HepG2 (cell line): ENCODE data around the gene B3GNT7. TPM values are rescaled to one million over a fixed set of nuclear protein-coding genes. Genes with fewer than 3 reads are reported as not detected.

ENCODE experiments used
- ARID4A ChIP-seq: sonication (generic); formaldehyde crosslinking; IDR thresholded peaks from 2 replicates; pipeline ENCODE4 v1.5.0; 2020; ENCODE audit warnings: mild to moderate bottlenecking, missing genetic modification reagents, borderline replicate concordance
- ESRRA ChIP-seq: sonication (generic); formaldehyde crosslinking; IDR thresholded peaks from 2 replicates; pipeline ENCODE4 v1.5.1; 2020; ENCODE audit warnings: mild to moderate bottlenecking, low read depth, missing genetic modification reagents
- HDAC1 ChIP-seq: sonication (generic); formaldehyde crosslinking; IDR thresholded peaks from 2 replicates; pipeline ENCODE4 v1.5.1; 2020; ENCODE audit warnings: mild to moderate bottlenecking, missing genetic modification reagents
- HMG20B ChIP-seq: conservative IDR thresholded peaks from 2 replicates; pipeline ENCODE4 v1.6.1; 2016; ENCODE audit warnings: missing genetic modification reagents, missing compliant biosample characterization
- NRL ChIP-seq: sonication (generic); formaldehyde crosslinking; IDR thresholded peaks from 2 replicates; pipeline ENCODE4 v1.5.0; 2020; ENCODE audit warnings: missing genetic modification reagents, mild to moderate bottlenecking, moderate library complexity, borderline replicate concordance
- PPARG ChIP-seq: conservative IDR thresholded peaks from 2 replicates; pipeline ENCODE4 v1.6.1; 2016; ENCODE audit warnings: missing biosample characterization, missing genetic modification reagents
- RBAK ChIP-seq: sonication (generic); formaldehyde crosslinking; IDR thresholded peaks from 2 replicates; pipeline ENCODE4 v1.5.1; 2020; ENCODE audit warnings: mild to moderate bottlenecking, missing genetic modification reagents
- TEAD3 ChIP-seq: optimal IDR thresholded peaks from 2 replicates; pipeline ENCODE3; 2016; ENCODE audit warnings: borderline replicate concordance
- THRA ChIP-seq: sonication (generic); formaldehyde crosslinking; IDR thresholded peaks from 2 replicates; pipeline ENCODE4 v1.4.0; 2020; ENCODE audit warnings: missing genetic modification reagents, borderline replicate concordance
- ZBTB10 ChIP-seq: sonication (generic); formaldehyde crosslinking; IDR thresholded peaks from 2 replicates; pipeline ENCODE4 v1.4.0; 2020; ENCODE audit warnings: missing genetic modification reagents, borderline replicate concordance
- ZMYM4 ChIP-seq: sonication (generic); formaldehyde crosslinking; IDR thresholded peaks from 2 replicates; pipeline ENCODE4 v1.8.1; 2023; ENCODE audit warnings: mild to moderate bottlenecking, missing genetic modification reagents
- ZNF263 ChIP-seq: sonication (generic); formaldehyde crosslinking; IDR thresholded peaks from 2 replicates; pipeline ENCODE4 v1.4.0; 2020; ENCODE audit warnings: missing genetic modification reagents
- ZNF331 ChIP-seq: sonication (generic); formaldehyde crosslinking; IDR thresholded peaks from 2 replicates; pipeline ENCODE4 v1.4.0; 2020; ENCODE audit warnings: missing genetic modification reagents
- ZNF547 ChIP-seq: sonication (generic); formaldehyde crosslinking; IDR thresholded peaks from 2 replicates; pipeline ENCODE4 v1.5.1; 2020; ENCODE audit warnings: mild to moderate bottlenecking, missing genetic modification reagents
- polyA plus RNA-seq, 8 experiments: library from polyadenylated mRNA; depleted of rRNA in 3 of 8; stranded (reverse) in 7 of 8; unstranded in 1 of 8; fragments of >200 nt; fragmentation: Illumina TruSeq in 4 of 8; extraction: Trizol in 4 of 8; gene quantifications; 2 replicates each; pipeline versions ENCODE4 v1.2.1 to v1.2.3, GENCODE V29; 2011 to 2016; ENCODE audit warnings: low read depth in 4 of 8, missing spikeins in 1 of 8, mixed read lengths in 1 of 8; ENCODE audit not compliant: insufficient read depth in 1 of 8
- total RNA-seq, 5 experiments: library from RNA; depleted of rRNA; stranded (reverse); fragments of >200 nt; fragmentation: Illumina TruSeq; extraction: Trizol; gene quantifications; 2 replicates each; pipeline ENCODE4 v1.2.3, GENCODE V29; 2016; ENCODE audit warnings: low read depth in 1 of 5
- TF ChIP-seq, protein P1 (sequence below): sonication (generic); formaldehyde crosslinking; IDR thresholded peaks from 2 replicates; pipeline ENCODE4 v1.5.0; 2020; ENCODE audit warnings: missing genetic modification reagents
- TF ChIP-seq, protein P2 (sequence below): sonication (generic); formaldehyde crosslinking; IDR thresholded peaks from 2 replicates; pipeline ENCODE4 v1.5.1; 2020; ENCODE audit warnings: mild to moderate bottlenecking, moderate library complexity, missing genetic modification reagents
- TF ChIP-seq, protein P3 (sequence below): sonication (generic); formaldehyde crosslinking; IDR thresholded peaks from 2 replicates; pipeline ENCODE4 v1.4.0; 2020; ENCODE audit warnings: missing genetic modification reagents

B3GNT7 gene
- total and polyA plus RNA-seq, 2 of the 13 experiments (the other 11 are each of a cell fraction or from before 2014, with no cell fraction given) = 0.04 to 0.24 TPM

DNA sequence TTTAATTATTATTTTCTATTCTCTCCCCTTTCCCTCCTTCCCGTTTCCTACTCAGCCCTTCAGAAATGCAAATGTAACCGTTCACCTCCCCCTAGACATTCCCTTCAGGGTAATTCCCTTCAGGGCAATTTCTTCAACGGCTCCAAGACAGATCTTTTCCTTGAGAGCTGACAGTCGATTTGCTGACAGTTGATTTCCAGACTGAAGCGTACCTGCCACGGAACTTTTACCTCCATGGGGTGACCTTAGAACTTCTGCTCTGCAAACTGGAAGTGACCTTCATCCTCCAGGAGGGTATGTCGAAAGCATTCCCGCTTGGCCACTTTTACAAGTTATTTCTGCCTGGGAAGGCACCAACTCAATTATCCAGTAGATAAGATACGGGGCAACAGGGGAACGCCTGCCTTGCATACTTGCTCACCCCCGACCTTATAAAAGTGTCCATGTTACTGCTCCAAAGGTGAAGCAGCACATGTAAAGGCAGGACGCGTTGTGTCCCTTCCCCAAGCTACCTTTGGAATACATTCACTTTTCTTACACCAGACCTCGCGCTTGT, 18.5 kb downstream of the B3GNT7 start (continued):
- TF ChIP-seq, protein P1, sequence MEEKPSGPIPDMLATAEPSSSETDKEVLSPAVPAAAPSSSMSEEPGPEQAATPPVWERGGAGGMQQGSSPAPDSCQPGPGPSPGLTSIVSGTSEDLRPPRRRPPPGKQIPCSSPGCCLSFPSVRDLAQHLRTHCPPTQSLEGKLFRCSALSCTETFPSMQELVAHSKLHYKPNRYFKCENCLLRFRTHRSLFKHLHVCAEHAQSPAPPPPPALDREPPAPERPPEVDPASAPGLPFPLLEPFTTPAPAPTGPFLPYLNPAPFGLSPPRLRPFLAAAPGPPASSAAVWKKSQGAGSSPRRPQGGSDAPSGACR (CRISPR knock-in tag) = 0 out of 2 replicates have a peak, but pooled peaks have one; percentile 47
- TF ChIP-seq ESRRA (CRISPR knock-in tag) (peak; percentile 98), ZNF331 (CRISPR knock-in tag) (0 out of 2 replicates have a peak, but pooled peaks have one; percentile 40), HDAC1 (CRISPR knock-in tag) (peak; percentile 59), TEAD3 (CRISPR knock-in tag) (peak; percentile 67), ZMYM4 (CRISPR knock-in tag) (peak; percentile 78), ZBTB10 (CRISPR knock-in tag) (no peak), THRA (CRISPR knock-in tag) (peak; percentile 66), NRL (CRISPR knock-in tag) (no peak), PPARG (CRISPR knock-in tag) (peak; percentile 86), ZNF547 (CRISPR knock-in tag) (0 out of 2 replicates have a peak, but pooled peaks have one; percentile 29), RBAK (0 out of 2 replicates have a peak, but pooled peaks have one; percentile 44), ZNF263 (CRISPR knock-in tag) (no peak), ARID4A (peak; percentile 55; the same call in 1 of the 2 replicates), HMG20B (0 out of 2 replicates have a peak, but pooled peaks have one; percentile 51)
- TF ChIP-seq, protein P2, sequence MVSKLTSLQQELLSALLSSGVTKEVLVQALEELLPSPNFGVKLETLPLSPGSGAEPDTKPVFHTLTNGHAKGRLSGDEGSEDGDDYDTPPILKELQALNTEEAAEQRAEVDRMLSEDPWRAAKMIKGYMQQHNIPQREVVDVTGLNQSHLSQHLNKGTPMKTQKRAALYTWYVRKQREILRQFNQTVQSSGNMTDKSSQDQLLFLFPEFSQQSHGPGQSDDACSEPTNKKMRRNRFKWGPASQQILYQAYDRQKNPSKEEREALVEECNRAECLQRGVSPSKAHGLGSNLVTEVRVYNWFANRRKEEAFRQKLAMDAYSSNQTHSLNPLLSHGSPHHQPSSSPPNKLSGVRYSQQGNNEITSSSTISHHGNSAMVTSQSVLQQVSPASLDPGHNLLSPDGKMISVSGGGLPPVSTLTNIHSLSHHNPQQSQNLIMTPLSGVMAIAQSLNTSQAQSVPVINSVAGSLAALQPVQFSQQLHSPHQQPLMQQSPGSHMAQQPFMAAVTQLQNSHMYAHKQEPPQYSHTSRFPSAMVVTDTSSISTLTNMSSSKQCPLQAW (CRISPR knock-in tag) = 0 out of 2 replicates have a peak, but pooled peaks have one; percentile 27
- TF ChIP-seq, protein P3, sequence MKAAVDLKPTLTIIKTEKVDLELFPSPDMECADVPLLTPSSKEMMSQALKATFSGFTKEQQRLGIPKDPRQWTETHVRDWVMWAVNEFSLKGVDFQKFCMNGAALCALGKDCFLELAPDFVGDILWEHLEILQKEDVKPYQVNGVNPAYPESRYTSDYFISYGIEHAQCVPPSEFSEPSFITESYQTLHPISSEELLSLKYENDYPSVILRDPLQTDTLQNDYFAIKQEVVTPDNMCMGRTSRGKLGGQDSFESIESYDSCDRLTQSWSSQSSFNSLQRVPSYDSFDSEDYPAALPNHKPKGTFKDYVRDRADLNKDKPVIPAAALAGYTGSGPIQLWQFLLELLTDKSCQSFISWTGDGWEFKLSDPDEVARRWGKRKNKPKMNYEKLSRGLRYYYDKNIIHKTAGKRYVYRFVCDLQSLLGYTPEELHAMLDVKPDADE (CRISPR knock-in tag) = no peak
